ENCODE results near the gene EPN1.
"Not testable (repeated sequence)": the region's sequence is repeated elsewhere in the genome, so short reads cannot be mapped to it uniquely, and the experiment has no call there.

The EPN1 gene

GRCh38 chr19:55694656-55695491 lies 19.8 kb downstream of the EPN1 start:
- DNase-seq: no peak

- no peak for DNase-seq
Measured at GRCh38 chr19:55695511-55696290, 20.7 kb downstream of the EPN1 start.

- no peak for DNase-seq
Measured at GRCh38 chr19:55696301-55697068, 21.5 kb downstream of the EPN1 start.

GRCh38 chr19:55697069-55697440 lies 22.0 kb downstream of the EPN1 start:
- no peak for DNase-seq

- DNase-seq: no peak
Measured at GRCh38 chr19:55697698-55698097, 22.7 kb downstream of the EPN1 start.

- no peak for DNase-seq
Measured at GRCh38 chr19:55698256-55698655, 23.2 kb downstream of the EPN1 start.

GRCh38 chr19:55699221-55699620 lies 24.2 kb downstream of the EPN1 start:
- no peak for DNase-seq

- no peak for DNase-seq
Measured at GRCh38 chr19:55700813-55701212, 25.8 kb downstream of the EPN1 start.

- no peak for DNase-seq
Measured at GRCh38 chr19:55702131-55702627, 27.2 kb downstream of the EPN1 start.

- DNase-seq: no peak
Measured at GRCh38 chr19:55703790-55704215, 28.8 kb downstream of the EPN1 start.

GRCh38 chr19:55704494-55705245 lies 29.6 kb downstream of the EPN1 start:
- no peak for DNase-seq

GRCh38 chr19:55705972-55706371 lies 30.9 kb downstream of the EPN1 start:
- DNase-seq: no peak

GRCh38 chr19:55711719-55712118 lies 36.7 kb downstream of the EPN1 start:
- no peak for DNase-seq

- no peak for DNase-seq
Measured at GRCh38 chr19:55712804-55713631, 38.0 kb downstream of the EPN1 start.

GRCh38 chr19:55716531-55716930 lies 41.5 kb downstream of the EPN1 start:
- no peak for DNase-seq

- no peak for DNase-seq
Measured at GRCh38 chr19:55717251-55717650, 42.2 kb downstream of the EPN1 start.

GRCh38 chr19:55717879-55718711 lies 43.1 kb downstream of the EPN1 start:
- not testable (repeated sequence) for DNase-seq

- no peak for DNase-seq
Measured at GRCh38 chr19:55720214-55720746, 45.3 kb downstream of the EPN1 start.

- DNase-seq: no peak
Measured at GRCh38 chr19:55720801-55721200, 45.8 kb downstream of the EPN1 start.

GRCh38 chr19:55723491-55723890 lies 48.5 kb downstream of the EPN1 start:
- DNase-seq: no peak
